NCI-H748 (cell line): ENCODE data around the gene GJE1.
"Not testable (repeated sequence)": the region's sequence is repeated elsewhere in the genome, so short reads cannot be mapped to it uniquely, and the experiment has no call there.

ENCODE experiments used
- DNase-seq: peaks from one replicate; lab custom pipeline; 2025; ENCODE audit not compliant: unreplicated experiment; lab: John Stamatoyannopoulos, UW

GJE1 gene, protein sequence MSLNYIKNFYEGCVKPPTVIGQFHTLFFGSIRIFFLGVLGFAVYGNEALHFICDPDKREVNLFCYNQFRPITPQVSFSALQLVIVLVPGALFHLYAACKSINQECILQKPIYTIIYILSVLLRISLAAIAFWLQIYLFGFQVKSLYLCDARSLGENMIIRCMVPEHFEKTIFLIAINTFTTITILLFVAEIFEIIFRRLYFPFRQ

DNA sequence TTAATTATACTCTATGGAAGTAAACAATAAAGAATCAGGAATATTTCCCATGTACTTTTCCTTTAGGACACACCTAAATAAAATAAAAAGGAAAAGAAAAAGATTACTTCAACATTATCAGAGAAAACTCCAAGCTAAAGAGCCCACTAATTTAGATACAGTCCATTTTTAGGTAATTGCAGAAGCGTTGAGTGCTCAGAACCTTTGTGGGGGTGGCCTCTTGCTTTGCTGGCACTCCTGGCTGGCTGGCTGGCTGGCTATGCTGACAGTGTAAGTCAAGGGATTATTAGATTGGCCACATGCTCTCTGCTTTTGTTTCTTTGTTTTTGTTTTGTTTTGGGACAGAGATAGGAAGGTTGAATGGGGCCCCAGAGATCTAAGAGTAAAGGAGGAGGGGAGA lies at the start of gene GJE1:
Gene GJE1 (plus strand): TSS at position 301 of the 400 bp plus-strand sequence. CDS start 234 bp downstream, outside the sequence.
- no peak for DNase-seq

DNA sequence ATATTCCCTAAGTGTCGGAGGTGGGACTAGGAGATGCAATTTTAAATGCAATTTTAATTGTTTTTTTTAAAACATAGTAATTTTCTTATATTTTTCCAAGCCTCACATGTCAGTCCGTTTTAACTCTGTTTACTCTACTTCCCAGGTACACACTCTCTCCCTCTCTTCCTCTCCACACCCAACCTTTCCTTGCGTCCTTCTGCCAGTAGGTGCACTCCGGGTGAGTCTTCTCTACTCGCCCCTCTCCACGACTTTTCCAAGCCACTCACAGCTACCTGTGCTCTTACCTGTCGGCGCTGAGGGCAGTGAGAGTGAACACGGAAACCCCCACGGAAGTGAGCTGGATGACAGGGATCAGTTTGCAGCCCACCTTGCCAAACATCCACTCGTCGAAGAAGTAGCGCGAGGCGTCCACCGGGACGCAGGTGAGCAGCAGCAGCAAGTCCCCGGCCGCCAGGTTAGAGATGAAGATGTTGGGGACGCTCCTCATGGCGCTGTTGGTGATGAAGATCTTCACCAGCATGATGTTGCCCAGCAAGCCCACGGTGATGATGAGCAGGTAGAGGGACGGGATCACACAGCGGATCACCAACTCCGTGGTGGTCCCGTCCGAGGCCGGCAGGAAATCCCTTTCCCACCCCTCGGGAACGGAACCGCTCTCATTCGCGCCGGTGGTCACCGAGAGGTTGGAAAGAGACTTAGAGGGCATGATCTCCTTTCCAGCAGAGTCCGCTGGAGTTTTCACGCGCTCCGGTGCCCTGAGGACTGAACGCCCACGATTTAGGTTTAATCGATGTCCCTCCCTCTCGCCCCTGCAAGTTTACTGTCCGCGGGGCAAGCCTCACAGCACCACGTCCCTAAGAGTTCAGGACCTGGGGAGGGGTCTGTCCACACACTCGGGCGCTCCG lies 44.5 kb upstream of the GJE1 start:
- DNase-seq, result no peak

DNA sequence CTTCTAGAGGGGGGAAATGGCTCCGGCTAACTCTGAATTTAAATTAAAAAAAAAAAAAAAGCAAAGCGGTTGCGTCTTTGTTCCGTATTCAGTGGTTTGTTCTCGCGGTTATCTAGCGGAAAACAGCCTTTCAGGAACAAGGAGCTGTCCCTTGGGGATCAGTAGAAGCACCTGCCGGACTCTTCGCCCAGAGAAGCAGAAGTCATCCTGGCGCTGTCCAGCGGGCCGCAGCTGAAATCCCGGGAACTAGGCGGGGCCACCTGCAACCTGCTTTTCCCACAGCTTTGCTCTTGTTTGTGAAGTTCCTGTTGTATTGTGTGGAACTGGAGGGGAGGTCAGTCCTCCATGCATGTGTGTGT lies 43.9 kb upstream of the GJE1 start:
- peak; percentile 9 for DNase-seq

DNA sequence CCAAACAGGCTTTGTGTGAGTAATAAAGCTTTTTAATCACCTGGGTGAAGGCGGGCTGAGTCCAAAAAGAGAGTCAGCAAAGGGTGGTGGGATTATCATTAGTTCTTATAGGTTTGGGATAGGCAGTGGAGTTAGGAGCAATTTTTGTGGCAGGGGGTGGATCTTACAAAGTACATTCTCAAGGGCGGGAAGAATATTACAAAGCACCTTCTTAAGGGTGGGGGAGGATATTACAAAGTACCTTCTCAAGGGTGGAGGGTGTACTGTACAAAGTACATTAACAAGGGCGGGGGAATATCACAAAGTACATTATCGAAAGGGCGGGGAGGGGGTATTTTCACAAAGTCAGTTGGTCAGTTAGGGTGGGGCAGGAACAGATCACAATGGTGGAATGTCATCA lies 27.9 kb upstream of the GJE1 start:
- not testable (repeated sequence) for DNase-seq

DNA sequence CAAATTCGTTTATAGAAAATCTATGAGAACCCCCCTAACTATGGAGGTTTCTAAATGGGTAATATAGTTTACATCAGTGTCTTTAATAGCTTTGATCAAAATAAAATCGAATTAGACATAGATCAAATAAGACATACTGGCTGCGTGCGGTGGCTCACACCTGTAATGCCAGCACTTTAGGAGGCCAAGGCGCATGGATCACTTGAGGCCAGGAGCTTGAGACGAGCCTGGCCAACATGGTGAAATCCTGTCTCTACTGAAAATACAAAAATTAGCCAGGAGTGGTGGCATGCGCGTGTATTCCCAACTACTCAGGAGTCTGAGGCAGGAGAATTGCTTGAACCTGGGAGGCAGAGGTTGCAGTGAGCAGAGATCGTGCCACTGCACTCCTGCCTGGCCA lies 21.9 kb upstream of the GJE1 start:
- DNase-seq, result not testable (repeated sequence)

DNA sequence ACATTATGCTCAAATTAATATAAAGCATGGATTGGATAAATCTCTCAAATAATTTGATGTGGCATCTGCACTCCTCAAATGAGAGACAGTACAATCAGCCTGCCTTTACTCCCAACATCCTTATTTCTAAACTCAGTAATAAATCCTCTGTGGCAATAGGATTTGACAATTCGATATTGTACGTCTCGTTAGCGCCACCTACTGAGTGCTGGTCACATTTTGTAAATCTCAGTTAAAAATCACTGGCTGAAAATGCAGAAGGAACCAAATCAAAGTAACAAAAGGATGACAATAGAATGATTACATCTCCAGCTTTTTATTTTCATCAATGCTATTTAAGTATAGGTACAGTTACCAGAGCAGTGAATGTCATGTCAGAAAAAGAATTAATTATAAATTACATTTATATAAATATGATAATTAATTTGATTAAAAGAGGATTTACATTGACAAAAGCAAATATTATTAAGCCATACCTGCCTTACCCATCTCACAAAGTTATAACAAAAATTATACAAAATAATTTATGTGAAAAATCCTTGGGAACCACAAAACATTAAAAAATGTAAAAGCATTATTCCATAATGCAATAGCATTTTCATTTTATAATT lies 20.2 kb upstream of the GJE1 start:
- DNase-seq, result peak; percentile 86

DNA sequence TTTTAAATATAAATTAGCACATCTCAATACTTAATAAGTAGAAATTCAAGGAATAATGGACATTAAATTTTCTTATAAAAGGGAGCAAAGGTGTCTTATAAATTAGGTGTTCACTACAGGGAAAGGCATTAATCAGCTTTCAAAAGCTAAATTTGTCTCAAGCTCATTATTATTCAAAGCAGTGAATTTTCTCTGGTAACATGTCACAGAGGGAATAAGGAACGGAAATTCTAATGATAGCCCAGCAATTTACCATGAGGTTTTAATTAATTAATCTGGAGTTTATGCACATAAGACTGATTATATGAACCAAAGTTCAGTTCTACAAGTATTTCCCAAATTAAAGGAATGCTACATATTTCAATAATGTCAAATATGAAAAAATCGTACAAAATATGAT lies 15.4 kb upstream of the GJE1 start:
- DNase-seq, result no peak

DNA sequence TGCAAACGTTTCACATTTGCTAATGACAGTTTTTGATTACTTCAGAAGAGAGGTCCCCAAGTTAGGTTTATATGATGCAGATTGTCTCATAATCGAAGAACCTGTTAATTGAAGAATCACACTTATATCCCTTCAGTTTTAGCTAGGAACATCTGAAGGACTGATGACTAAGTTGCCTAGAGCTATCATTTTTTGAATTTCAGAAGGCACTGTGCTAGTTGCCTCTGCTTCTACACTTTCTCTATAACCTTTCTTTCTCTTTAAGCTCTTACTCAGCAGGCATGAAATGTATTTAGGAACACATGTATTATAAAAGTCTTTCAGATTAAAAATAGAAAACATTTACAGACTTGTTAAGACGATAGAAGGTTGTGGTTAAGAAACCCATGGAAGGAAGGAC lies 14.4 kb upstream of the GJE1 start:
- no peak for DNase-seq

DNA sequence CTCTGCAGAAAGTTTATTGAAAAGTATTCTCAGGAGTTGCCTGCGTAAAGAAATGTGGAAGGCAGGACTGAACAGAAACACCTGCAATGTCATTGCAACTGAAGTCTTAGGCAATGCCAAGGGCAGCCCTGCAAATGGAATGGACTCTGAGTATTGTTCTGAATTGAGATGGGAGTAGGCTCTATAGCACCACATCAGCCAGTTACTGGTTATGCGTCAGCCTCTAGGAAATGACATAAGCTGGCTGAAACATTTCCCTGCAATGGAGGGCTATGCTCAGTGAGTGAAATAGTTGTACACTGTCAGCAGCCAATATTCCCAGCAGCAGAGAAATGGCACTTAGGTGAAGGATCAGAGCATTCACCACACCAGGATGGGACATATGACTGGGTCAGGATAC lies 13.8 kb upstream of the GJE1 start:
- DNase-seq, result no peak

DNA sequence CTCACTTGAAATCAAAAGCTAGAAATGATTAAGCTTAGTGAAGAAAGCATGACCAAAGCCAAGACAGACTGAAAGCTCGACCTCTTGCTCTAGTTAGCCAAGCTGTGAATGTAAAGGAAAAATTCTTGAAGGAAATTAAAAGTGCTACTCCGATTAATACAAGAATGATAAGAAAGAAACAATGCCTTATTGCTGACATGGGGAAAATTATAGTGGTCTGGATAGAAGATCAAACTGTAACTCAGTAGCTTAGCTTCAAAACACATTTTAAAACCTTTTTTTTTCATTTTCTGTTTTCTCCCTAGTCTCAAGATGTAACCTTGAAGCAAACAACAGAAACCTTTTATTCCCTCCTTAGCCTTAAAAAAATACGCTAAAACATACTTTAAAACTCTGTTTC lies 11.4 kb upstream of the GJE1 start:
- no peak for DNase-seq

DNA sequence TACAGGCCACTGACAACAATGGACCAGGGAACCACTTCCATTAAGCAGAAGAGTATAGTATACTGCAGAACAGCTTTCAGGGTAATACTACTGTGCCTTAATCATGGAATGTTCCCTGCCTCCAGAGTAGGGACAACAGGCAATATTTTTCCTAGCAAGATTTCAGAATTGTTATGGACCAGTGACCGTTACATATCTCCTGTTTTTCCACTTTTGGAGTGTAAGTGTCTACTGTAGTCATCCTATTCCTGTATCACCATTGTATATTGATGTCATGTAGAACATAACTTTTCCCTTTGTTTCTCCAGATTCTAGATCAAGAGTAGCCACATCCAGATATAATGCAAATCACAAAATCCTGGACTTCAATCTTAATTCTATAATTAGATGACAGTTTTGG lies 1.9 kb upstream of the GJE1 start:
- no peak for DNase-seq

DNA sequence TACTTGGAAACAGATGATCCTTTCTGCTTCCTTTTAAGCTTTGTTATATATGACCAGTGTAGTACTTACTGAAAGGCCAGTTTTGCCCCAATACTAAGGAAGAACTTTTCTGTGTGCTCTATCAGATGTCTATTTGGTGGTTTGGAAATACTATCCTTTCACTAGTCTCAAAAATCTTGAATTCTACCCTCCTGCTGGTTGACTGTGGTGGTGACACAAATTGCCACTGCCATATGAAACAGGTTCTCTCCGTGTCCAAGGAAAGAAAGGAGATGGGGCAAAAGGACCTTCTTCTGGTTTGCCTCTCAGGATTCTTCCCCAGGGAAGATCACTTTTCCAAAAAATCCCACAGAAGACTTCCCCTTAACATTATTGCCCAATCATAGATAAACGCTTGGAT lies 6.2 kb downstream of the GJE1 start:
- no peak for DNase-seq

DNA sequence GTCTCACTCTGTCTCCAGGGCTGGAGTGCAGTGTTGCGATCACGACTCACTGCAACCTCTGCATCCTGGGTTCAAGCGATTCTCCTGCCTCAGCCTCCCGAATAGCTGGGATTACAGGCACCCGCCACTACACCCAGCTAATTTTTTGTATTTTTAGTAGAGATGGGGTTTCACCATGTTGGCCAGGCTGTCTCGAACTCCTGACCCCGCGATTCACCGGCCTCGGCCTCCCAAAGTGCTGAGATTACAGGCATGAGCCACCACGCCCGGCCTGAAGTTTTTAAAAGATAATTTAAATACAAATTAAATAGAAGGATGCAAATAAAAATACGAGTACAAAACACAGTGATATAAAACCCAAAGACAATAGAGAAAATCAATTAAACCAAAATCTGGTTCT lies 8.8 kb downstream of the GJE1 start:
- not testable (repeated sequence) for DNase-seq

DNA sequence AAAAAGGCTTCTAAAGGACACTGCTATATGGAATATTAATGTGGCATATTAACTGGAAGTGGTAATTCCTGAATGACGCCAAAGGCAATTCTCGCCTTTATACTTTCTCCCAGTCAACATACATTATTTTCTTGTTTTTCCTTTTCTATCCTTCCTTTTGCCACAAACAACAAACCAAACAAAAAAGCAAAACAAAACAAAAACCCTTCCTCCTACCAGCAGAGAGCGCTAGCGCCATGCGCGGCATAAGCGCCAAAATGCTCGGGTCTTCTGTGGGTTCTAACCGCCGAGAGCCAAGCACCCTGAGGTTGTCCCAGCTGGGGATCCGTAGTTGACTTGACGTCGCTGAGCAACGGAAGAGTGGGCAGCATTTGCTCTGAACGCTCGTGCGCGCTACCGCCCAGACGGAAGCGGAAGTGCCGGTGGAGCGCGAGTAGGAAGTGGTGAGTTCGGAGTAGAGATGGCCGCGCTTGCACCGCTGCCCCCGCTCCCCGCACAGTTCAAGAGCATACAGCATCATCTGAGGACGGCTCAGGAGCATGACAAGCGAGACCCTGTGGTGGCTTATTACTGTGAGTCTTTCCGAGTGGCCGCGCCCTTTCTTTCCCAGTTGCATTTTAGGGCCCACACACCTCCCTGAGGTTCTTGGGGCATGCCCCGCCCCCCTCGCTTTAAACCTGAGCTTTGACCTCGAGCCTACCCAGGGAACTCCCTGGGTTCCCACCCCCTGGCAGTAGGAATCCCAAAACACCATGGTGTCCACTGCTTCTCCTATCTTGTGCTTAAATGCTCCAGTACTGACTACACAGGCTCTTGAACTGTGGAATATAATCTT lies 14.3 kb downstream of the GJE1 start, which contains the start of the genes NMBR and VTA1:
Gene NMBR (minus strand): TSS at position 295 of the 835 bp plus-strand sequence. CDS start 58,464 bp downstream, outside the sequence.
Gene VTA1 (plus strand): TSS at position 436 of the 835 bp plus-strand sequence. CDS start 25 bp downstream, at position 461.
- DNase-seq, result peak; percentile 99

DNA sequence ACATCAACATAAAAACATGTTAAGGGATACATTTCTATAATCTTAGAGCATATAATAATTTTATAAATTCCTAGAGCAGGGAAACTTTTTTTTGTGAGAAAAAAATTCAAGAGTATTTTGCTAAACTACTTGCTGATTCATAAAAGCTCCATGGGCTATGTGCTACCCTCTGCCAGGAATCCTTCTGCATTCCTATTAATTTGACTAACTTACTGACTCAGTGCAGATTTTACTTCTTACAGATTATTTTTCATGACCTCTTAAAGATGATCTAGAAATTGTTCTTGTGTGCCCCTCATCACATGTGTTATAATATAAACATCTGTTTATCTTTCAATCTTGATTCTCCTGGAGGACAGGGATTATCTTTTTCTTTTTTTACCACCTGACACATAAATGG lies 20.0 kb downstream of the GJE1 start:
- no peak for DNase-seq

DNA sequence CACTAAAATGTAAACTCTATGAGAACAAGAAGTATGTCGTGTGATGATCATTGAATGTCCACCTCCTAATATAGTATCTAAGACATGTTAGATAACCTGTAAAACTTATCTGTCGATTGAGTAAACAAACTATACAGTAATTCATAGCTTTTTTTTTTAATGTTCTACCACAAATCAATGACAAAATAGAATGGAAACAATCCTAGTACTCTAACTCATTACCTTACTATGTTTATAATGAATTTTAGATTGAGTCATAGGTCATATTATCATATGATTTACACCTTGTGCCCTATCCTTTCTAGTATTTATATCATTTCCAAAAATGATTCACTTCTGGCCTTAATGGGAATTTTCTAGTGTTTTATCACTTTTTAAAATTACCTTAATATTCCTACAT lies 20.5 kb downstream of the GJE1 start:
- no peak for DNase-seq

DNA sequence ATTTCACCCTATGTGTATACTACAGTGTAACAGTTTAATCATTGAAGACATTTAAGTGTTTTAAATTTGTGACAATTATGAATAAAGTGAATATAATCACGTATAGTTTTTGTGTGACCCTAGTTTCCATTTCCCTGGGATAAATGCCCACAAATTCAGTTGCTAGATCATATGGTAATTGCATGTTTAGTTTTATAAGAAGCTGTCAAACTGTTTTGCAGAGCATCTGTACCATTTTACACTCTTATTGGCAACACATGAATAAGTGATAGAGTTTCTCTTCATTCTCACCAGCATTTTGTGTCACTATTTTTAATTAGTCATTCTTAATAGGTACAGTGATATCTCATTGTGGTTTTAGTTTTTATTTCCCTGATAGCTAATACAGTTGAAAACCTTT lies 21.6 kb downstream of the GJE1 start:
- DNase-seq, result no peak

DNA sequence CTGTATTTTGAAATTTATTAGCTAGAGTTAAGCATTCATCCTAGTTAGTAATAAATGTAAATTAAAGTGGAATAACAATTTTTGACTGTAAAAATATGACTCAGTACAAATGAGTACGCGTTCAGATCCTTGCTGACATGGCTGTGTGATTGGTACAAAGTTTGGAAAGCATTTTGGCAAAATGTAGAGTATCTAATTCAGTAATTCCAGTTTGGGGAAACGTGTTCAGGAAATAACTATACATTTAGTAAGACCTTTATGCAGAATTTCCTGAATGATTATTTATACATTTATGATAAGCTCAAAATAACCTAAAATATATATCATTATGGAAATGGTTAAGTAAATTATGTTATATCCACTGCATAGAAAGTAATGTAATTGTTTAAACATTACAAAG lies 22.4 kb downstream of the GJE1 start:
- no peak for DNase-seq

DNA sequence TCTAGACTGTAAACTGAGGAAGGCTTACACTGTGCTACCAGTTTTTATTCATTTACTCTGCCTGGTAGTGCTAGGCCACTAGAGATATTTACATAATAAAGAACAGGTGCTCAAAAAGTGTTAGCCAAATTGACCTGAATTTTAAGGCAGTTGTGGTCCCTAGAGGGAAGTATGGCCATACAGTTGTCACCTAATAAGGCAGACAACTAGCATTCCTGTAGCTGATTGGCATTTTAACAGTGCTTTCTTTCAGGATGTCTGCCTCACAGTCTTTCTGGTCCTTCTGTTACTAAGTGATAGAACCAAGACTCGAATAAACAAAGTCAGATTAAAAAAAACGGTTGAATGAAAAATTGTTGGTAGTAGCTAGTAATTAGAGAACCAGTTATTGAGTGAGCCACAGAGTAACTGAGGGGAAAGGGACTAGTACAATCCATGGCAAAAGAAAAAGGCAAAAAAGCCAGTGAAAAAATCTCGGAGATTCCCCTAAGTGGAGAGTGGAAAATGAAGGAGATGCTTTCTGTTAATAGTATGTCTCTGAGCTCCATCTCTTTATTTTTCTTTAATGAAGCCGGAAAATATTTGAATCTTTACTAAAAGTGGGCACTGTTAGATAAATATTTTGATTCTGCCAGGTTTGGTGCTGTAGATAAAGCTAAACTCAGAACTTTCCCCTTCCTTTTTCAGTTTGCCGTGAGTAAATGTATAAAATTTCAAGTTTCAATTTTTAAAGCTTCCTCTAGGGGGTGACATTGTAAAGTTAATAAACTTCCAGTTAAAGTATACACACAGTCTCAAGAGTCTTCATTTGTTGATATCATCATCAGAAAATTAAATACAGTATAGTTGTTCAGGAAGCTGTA lies 23.4 kb downstream of the GJE1 start:
- peak; percentile 34 for DNase-seq

DNA sequence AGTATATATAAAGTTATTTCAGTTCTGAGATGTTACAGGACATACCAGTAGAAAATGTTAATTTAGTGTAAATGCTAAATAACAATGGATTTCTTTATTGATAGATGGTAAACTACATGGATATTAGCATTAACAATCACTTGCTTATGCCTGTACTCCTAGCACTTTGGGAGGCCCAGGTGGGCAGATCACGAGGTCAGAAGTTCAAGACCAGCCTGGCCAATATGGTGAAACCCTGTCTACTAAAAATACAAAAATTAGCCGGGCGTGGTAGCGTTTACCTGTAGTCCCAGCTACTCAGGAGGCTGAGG lies 24.0 kb downstream of the GJE1 start:
- not testable (repeated sequence) for DNase-seq
